Measurements from ENCODE around the gene PIH1D2. TPM values are rescaled to one million over a fixed set of nuclear protein-coding genes. Genes with fewer than 3 reads are reported as not detected.

The PIH1D2 gene
- total and polyA plus RNA-seq, 2 of the 4 experiments (the other 2 are of a cell fraction): 1.1 TPM

Small RNA genes lying within 50 kb of the gene (microRNA-seq; reads per million reads assigned to microRNA genes)
- gene AP000907.3 (ENCODE audit: insufficient read depth, insufficient read length): not detected
- not detected for gene RNU6-893P (ENCODE audit: insufficient read depth, insufficient read length)

Small RNA genes lying within 50 kb of the gene (small RNA-seq; reads per million reads assigned to genes)
- gene AP000907.3: 0 reads per million in 5 experiments
- gene RNU6-893P: 0 to 3.6 (median 0) reads per million in 5 experiments

Other genes with a start within 250 kb of the PIH1D2 start
- 35.7 and 44.7 TPM in 2 replicates for gene ALG9, start 202.4 kb downstream of the PIH1D2 start, total RNA-seq (2012; rRNA removed)
- gene ALG9, start 202.4 kb downstream of the PIH1D2 start, polyA plus RNA-seq (2012; rRNA removed): 18.2 and 20.7 TPM in 2 replicates
- 3.0 and 3.3 TPM in 2 replicates for gene FDXACB1, start 194.9 kb downstream of the PIH1D2 start, total RNA-seq (2012; rRNA removed)
- 1.3 and 1.7 TPM in 2 replicates for gene FDXACB1, start 194.9 kb downstream of the PIH1D2 start, polyA plus RNA-seq (2012; rRNA removed)
- 8.9 and 10.2 TPM in 2 replicates for gene CFAP68, start 194.5 kb downstream of the PIH1D2 start, total RNA-seq (2012; rRNA removed)
- gene CFAP68, start 194.5 kb downstream of the PIH1D2 start, polyA plus RNA-seq (2012; rRNA removed): 17.0 and 19.9 TPM in 2 replicates
- gene CRYAB, start 162.2 kb downstream of the PIH1D2 start, total RNA-seq (2012; rRNA removed): 3.9 and 6.5 TPM in 2 replicates
- gene CRYAB, start 162.2 kb downstream of the PIH1D2 start, polyA plus RNA-seq (2012; rRNA removed): 16.5 and 19.5 TPM in 2 replicates
- gene HSPB2, start 161.3 kb downstream of the PIH1D2 start, total RNA-seq (2012; rRNA removed): under 0.01 and 0.18 TPM in 2 replicates
- 0.55 and 1.0 TPM in 2 replicates for gene HSPB2, start 161.3 kb downstream of the PIH1D2 start, polyA plus RNA-seq (2012; rRNA removed)
- gene C11orf52, start 155.1 kb downstream of the PIH1D2 start, total RNA-seq (2012; rRNA removed): 0.28 and 0.90 TPM in 2 replicates
- gene C11orf52, start 155.1 kb downstream of the PIH1D2 start, polyA plus RNA-seq (2012; rRNA removed): 1.0 and 1.1 TPM in 2 replicates
- gene DIXDC1, start 136.7 kb downstream of the PIH1D2 start, total RNA-seq (2012; rRNA removed): 10.4 and 11.1 TPM in 2 replicates
- 5.3 and 5.9 TPM in 2 replicates for gene DIXDC1, start 136.7 kb downstream of the PIH1D2 start, polyA plus RNA-seq (2012; rRNA removed)
- gene DLAT, start 48.6 kb downstream of the PIH1D2 start, total RNA-seq (2012; rRNA removed): 27.2 and 33.1 TPM in 2 replicates
- gene DLAT, start 48.6 kb downstream of the PIH1D2 start, polyA plus RNA-seq (2012; rRNA removed): 15.3 and 15.5 TPM in 2 replicates
- 17.2 and 24.4 TPM in 2 replicates for gene NKAPD1, start 282 bp upstream of the PIH1D2 start, total RNA-seq (2012; rRNA removed)
- gene NKAPD1, start 282 bp upstream of the PIH1D2 start, polyA plus RNA-seq (2012; rRNA removed): 7.1 and 8.4 TPM in 2 replicates
- gene TIMM8B, start 12.7 kb upstream of the PIH1D2 start, total RNA-seq (2012; rRNA removed): 35.5 and 48.9 TPM in 2 replicates
- gene TIMM8B, start 12.7 kb upstream of the PIH1D2 start, polyA plus RNA-seq (2012; rRNA removed): 103 and 119 TPM in 2 replicates
- gene SDHD, start 12.9 kb upstream of the PIH1D2 start, total RNA-seq (2012; rRNA removed): 83.2 and 130 TPM in 2 replicates
- 165 and 166 TPM in 2 replicates for gene SDHD, start 12.9 kb upstream of the PIH1D2 start, polyA plus RNA-seq (2012; rRNA removed)
- 0.54 and 0.83 TPM in 2 replicates for gene IL18, start 90.1 kb upstream of the PIH1D2 start, total RNA-seq (2012; rRNA removed)
- 0.89 and 0.96 TPM in 2 replicates for gene IL18, start 90.1 kb upstream of the PIH1D2 start, polyA plus RNA-seq (2012; rRNA removed)
- gene TEX12, start 93.4 kb upstream of the PIH1D2 start, total RNA-seq (2012; rRNA removed): not detected in 2 replicates
- gene TEX12, start 93.4 kb upstream of the PIH1D2 start, polyA plus RNA-seq (2012; rRNA removed): 0.12 TPM in 1 of 2 replicates, not detected in the other
- gene BCO2, start 101.5 kb upstream of the PIH1D2 start, total RNA-seq (2012; rRNA removed): 0.18 and 0.83 TPM in 2 replicates
- 0.20 and 0.68 TPM in 2 replicates for gene BCO2, start 101.5 kb upstream of the PIH1D2 start, polyA plus RNA-seq (2012; rRNA removed)
- gene PTS, start 152.4 kb upstream of the PIH1D2 start, total RNA-seq (2012; rRNA removed): 21.0 and 63.6 TPM in 2 replicates
- 50.7 and 51.8 TPM in 2 replicates for gene PTS, start 152.4 kb upstream of the PIH1D2 start, polyA plus RNA-seq (2012; rRNA removed)
- gene PLET1, start 186.8 kb upstream of the PIH1D2 start, total RNA-seq (2012; rRNA removed): not detected in 2 replicates
- not detected in 2 replicates for gene PLET1, start 186.8 kb upstream of the PIH1D2 start, polyA plus RNA-seq (2012; rRNA removed)